ENCODE results near the gene PFAS. TPM values are rescaled to one million over a fixed set of nuclear protein-coding genes. Genes with fewer than 3 reads are reported as not detected.
A peak's percentile ranks its signal among the peaks of the same experiment; 100 is the strongest.

Gene PFAS
- 10 to 100 TPM in 2 of 4 donors, 1 to 10 TPM in 1, under 1 TPM in 1; 0.75 to 24.9 (median 8.9) TPM for total RNA-seq

- Histone ChIP-seq H3K27me3 (no peaks in the 10 kb centered on the region), H3K36me3 (no peaks in the 10 kb centered on the region), H3K9me3 (no peaks in the 10 kb centered on the region), H3K4me1 (peaks cover 7 to 18% (median 15%) of the 10 kb centered on the region in 4 donors), H3K4me3 (peak within 1 kb of the TSS; percentile 56 to 87 (median 62)), H3K27ac (peak within 1 kb of the TSS; percentile 98 to 100 (median 100))
- in situ Hi-C loops (cut with MboI; ENCODE audit: low pct_ligation_motif_present in 1 of 4, low pct_unique_long_range_greater_than_20kb in 1 of 4, low sequenced_read_pairs in 3 of 4) (no loop called here), intact Hi-C loops (cut with DNase I; ENCODE audit: low total_unique reads) (no loop called here)
- peak; percentile 97 for DNase-seq
- TF ChIP-seq POLR2AphosphoS5 (IDR thresholded peaks at IDR 0.05) (peak; percentile 74 to 80 (median 78)), CTCF (IDR thresholded peaks at IDR 0.05) (no peak), EP300 (IDR thresholded peaks at IDR 0.05; ENCODE audit: low read depth) (no peak), POLR2A (IDR thresholded peaks at IDR 0.05) (peak; percentile 72)
- 0% methylated on average over 2 to 38 of the region's 58 CpGs for WGBS, 2 donors (ENCODE audit: low coverage in 1 of 2)
These were observed at the start of gene PFAS for GRCh38 chr17:8248751-8249607. PFAS (plus strand) TSS chr17:8249289; CDS start chr17:8253938, 4,649 bp downstream.

GRCh38 chr17:8204761-8205555, 44.1 kb upstream of the PFAS start:
- no peak for DNase-seq
- Histone ChIP-seq H3K4me1 (peaks cover 3 to 12% (median 3%) of the 10 kb centered on the region in 4 donors), H3K36me3 (no peaks in the 10 kb centered on the region), H3K9me3 (no peaks in the 10 kb centered on the region), H3K27ac (no peak overlapping the region), H3K27me3 (no peaks in the 10 kb centered on the region), H3K4me3 (no peak overlapping the region)
- TF ChIP-seq POLR2A (IDR thresholded peaks at IDR 0.05) = no peak
- no peak for TF ChIP-seq POLR2AphosphoS5 (IDR thresholded peaks at IDR 0.05)
- no peak for TF ChIP-seq EP300 (IDR thresholded peaks at IDR 0.05; ENCODE audit: low read depth)
- TF ChIP-seq CTCF (IDR thresholded peaks at IDR 0.05) = no peak
- 83 to 93% methylated on average over 7 to 19 of the region's 19 CpGs for WGBS, 2 donors (ENCODE audit: low coverage in 1 of 2)
- in situ Hi-C loops (cut with MboI; ENCODE audit: low pct_ligation_motif_present in 1 of 4, low pct_unique_long_range_greater_than_20kb in 1 of 4, low sequenced_read_pairs in 3 of 4) = no loop called here
- intact Hi-C loops (cut with DNase I; ENCODE audit: low total_unique reads) = no loop called here

- Histone ChIP-seq H3K9me3 (no peaks in the 10 kb centered on the region), H3K27ac (no peak overlapping the region), H3K36me3 (no peaks in the 10 kb centered on the region), H3K4me1 (peaks cover 7 to 18% (median 14%) of the 10 kb centered on the region in 4 donors), H3K27me3 (no peaks in the 10 kb centered on the region), H3K4me3 (no peak overlapping the region)
- intact Hi-C loops (cut with DNase I; ENCODE audit: low total_unique reads) (no loop called here), in situ Hi-C loops (cut with MboI; ENCODE audit: low pct_ligation_motif_present in 1 of 4, low pct_unique_long_range_greater_than_20kb in 1 of 4, low sequenced_read_pairs in 3 of 4) (no loop called here)
- no peak for TF ChIP-seq POLR2A (IDR thresholded peaks at IDR 0.05)
- no peak for TF ChIP-seq EP300 (IDR thresholded peaks at IDR 0.05; ENCODE audit: low read depth)
- no peak for TF ChIP-seq CTCF (IDR thresholded peaks at IDR 0.05)
- TF ChIP-seq POLR2AphosphoS5 (IDR thresholded peaks at IDR 0.05) = no peak
- no peak for DNase-seq
- WGBS, 2 donors (ENCODE audit: low coverage in 1 of 2) = 93% methylated on average over 3 to 12 of the region's 12 CpGs
These were observed 42.6 kb upstream of the PFAS start for GRCh38 chr17:8206536-8206935.

All from transverse colon (tissue), 4 donors.